ENCODE measurements around the gene PRX.

The PRX gene

DNA sequence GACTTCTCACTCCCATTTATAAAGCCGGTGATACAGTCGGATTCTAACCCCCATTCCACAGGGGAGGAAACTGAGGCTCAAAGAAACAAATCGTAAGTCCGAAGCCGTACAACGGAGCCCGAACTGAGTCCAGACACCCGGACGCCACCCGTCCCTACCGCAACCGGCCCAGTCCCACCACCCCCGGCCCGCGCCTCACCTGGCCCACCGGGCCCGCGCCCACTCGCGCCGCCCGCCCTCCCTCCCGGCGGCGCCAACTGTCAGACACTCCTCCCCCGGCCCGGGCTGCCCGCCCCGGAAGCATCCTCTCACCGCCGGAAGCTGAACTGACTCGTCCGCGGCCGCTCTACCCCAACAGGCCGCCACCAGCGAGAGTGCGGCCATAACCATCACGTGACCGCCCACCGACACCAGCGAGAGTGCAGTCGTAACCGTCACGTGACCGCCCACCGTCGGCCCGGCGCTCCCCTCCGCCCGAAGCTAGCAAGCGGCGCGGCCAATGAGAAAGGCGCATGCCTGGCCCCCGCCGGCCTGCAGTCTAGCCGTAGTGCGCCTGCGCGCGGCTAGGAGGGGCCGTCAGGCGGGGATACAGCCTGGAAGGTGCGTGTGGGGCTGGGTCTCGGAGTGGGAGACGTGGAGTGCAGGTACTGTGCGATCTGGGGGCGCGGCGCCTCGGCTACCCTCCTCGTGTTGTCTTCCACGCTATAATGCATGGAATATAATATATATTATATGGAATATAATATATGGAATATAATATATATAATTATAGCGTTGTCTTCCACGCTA, 64.9 kb downstream of the PRX start, which contains the start of the genes C19orf47 and PLD3:
Gene C19orf47 (minus strand): TSS at position 273 of the 789 bp plus-strand sequence. CDS start 6,540 bp downstream, outside the sequence.
Gene PLD3 (plus strand): TSS at position 571 of the 789 bp plus-strand sequence. CDS start 17,789 bp downstream, outside the sequence.
- Histone ChIP-seq H3K27ac (no peak within 1 kb of the TSS), H3K79me2 (ENCODE audit: insufficient read depth, low read depth) (peaks cover 19% of the 10 kb centered on the region; the same call in 1 of the 2 replicates), H3K27me3 (ENCODE audit: insufficient read depth, low read depth) (no peaks in the 10 kb centered on the region), H3K9ac (peak within 1 kb of the TSS; percentile 49; the same call in 1 of the 2 replicates), H3K36me3 (ENCODE audit: insufficient read depth) (no peaks in the 10 kb centered on the region), H4K20me1 (ENCODE audit: insufficient read depth) (no peaks in the 10 kb centered on the region), H3K4me2 (peak within 1 kb of the TSS; percentile 77), H2AFZ (ENCODE audit: low read depth) (peak within 1 kb of the TSS; percentile 66; the same call in 1 of the 2 replicates), H3K4me3 (IDR thresholded peaks at IDR 0.05; ENCODE audit: insufficient read depth, low read depth, low read length) (peak within 1 kb of the TSS; percentile 31), H3K4me1 (ENCODE audit: low read depth, poor library complexity, severe bottlenecking) (peaks cover 11% of the 10 kb centered on the region)
- TF ChIP-seq CTCF (conservative IDR thresholded peaks at IDR 0.05; ENCODE audit: low read depth, low read length) = no peak

DNA sequence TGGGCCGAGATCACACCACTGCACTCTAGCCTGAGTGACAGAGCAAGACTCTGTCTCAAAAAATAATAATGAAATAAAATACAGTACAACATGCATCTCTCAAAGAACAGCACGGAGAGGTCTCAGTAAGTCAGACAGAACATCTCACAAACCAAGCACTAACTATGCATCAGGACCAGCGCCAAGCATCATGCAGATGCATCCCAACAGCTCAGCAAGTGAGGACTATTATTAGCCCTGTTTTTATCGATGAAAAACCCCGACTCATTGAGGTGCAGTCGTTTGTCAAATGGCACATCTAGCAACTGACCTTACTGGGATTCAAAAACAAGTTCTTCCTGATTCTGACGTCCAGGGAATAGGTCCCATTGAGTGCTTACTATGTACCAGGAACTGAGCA, 68.8 kb downstream of the PRX start:
- H3K9ac ChIP-seq = no peak overlapping the region
- no peak overlapping the region for H3K4me2 ChIP-seq
- H3K4me3 ChIP-seq (IDR thresholded peaks at IDR 0.05; ENCODE audit: insufficient read depth, low read depth, low read length) = no peak overlapping the region
- H3K79me2 ChIP-seq (ENCODE audit: insufficient read depth, low read depth) = peaks cover 19% of the 10 kb centered on the region; the same call in 1 of the 2 replicates
- H2AFZ ChIP-seq (ENCODE audit: low read depth) = no peak overlapping the region
- no peaks in the 10 kb centered on the region for H3K27me3 ChIP-seq (ENCODE audit: insufficient read depth, low read depth)
- no peaks in the 10 kb centered on the region for H4K20me1 ChIP-seq (ENCODE audit: insufficient read depth)
- H3K36me3 ChIP-seq (ENCODE audit: insufficient read depth) = no peaks in the 10 kb centered on the region
- H3K27ac ChIP-seq = no peak overlapping the region
- no peak for TF ChIP-seq CTCF (conservative IDR thresholded peaks at IDR 0.05; ENCODE audit: low read depth, low read length)
- peaks cover 9% of the 10 kb centered on the region for H3K4me1 ChIP-seq (ENCODE audit: low read depth, poor library complexity, severe bottlenecking)
